ENCODE results near the gene KIF21B.

The KIF21B gene

GRCh38 chr1:201022820-201023516, 546 bp downstream of the KIF21B start:
- TF ChIP-seq EZH2 (IDR thresholded peaks at IDR 0.05; ENCODE audit: borderline replicate concordance, low read depth, low read length, severe bottlenecking) (no peak), CTCF (IDR thresholded peaks at IDR 0.05; ENCODE audit: borderline replicate concordance, extremely low read depth, low read length, poor library complexity, severe bottlenecking) (peak; percentile 17)
- Histone ChIP-seq H3K4me1 (ENCODE audit: insufficient read depth, low read length) (peaks cover 58% of the 10 kb centered on the region), H2AFZ (ENCODE audit: low read depth, low read length) (peak overlapping the region; percentile 38), H3K27me3 (ENCODE audit: insufficient read depth, low read length, poor library complexity) (no peaks in the 10 kb centered on the region), H3K79me2 (ENCODE audit: insufficient read depth, low read length) (peaks cover 48% of the 10 kb centered on the region), H3K4me2 (ENCODE audit: insufficient read depth, low read length) (peak overlapping the region; percentile 72), H3K9me3 (ENCODE audit: insufficient read depth, low read length, severe bottlenecking) (no peaks in the 10 kb centered on the region), H4K20me1 (ENCODE audit: insufficient read depth, low read length) (0 out of 2 replicates have a peak, but pooled peaks cover 4% of the 10 kb centered on the region), H3K9ac (ENCODE audit: low read depth, low read length) (peak overlapping the region; percentile 64), H3K27ac (ENCODE audit: low read length) (peak overlapping the region; percentile 90), H3K36me3 (ENCODE audit: insufficient read depth, low read length) (no peaks in the 10 kb centered on the region), H3K4me3 (ENCODE audit: low read depth in 1 of 2, low read length in 2 of 2) (peak overlapping the region; percentile 31 to 64; a peak in 3 of 4 replicates)
- DNase-seq (peak; percentile 48), ATAC-seq (ENCODE audit: insufficient read depth, low read depth) (no peak; the same call in 2 of the 3 replicates)

DNA sequence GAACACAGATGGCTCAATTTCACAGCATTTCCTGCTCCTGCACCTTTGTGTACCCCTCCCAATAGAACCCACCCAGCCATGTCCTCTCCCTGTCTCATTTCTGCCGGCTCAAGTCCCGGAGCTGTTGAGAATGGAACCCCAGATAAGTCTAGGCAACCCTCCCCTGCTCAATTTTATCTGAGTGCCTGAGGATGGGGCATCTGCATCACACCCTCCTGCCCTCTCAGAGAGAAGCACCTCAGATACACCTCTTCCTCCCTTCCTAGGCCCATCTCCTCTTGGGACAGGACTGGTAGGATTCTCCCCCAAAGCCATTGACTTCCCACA, 1.1 kb downstream of the KIF21B start:
- H3K9me3 ChIP-seq (ENCODE audit: insufficient read depth, low read length, severe bottlenecking): no peaks in the 10 kb centered on the region

GRCh38 chr1:201021630-201022492, 1.7 kb downstream of the KIF21B start:
- Histone ChIP-seq H3K36me3 (ENCODE audit: insufficient read depth, low read length) (no peaks in the 10 kb centered on the region), H3K9ac (ENCODE audit: low read depth, low read length) (peak overlapping the region; percentile 64), H4K20me1 (ENCODE audit: insufficient read depth, low read length) (peaks cover 14% of the 10 kb centered on the region), H3K4me3 (ENCODE audit: low read depth in 1 of 2, low read length in 2 of 2) (peak overlapping the region; percentile 31 to 64; a peak in 3 of 4 replicates), H3K79me2 (ENCODE audit: insufficient read depth, low read length) (peaks cover 59% of the 10 kb centered on the region), H3K27me3 (ENCODE audit: insufficient read depth, low read length, poor library complexity) (no peaks in the 10 kb centered on the region), H3K4me2 (ENCODE audit: insufficient read depth, low read length) (peak overlapping the region; percentile 72), H3K27ac (ENCODE audit: low read length) (peak overlapping the region; percentile 90), H3K4me1 (ENCODE audit: insufficient read depth, low read length) (peaks cover 69% of the 10 kb centered on the region), H3K9me3 (ENCODE audit: insufficient read depth, low read length, severe bottlenecking) (no peaks in the 10 kb centered on the region), H2AFZ (ENCODE audit: low read depth, low read length) (0 out of 2 replicates have a peak overlapping the region, but pooled peaks have one; percentile 38)
- DNase-seq (peak; percentile 84), ATAC-seq (ENCODE audit: insufficient read depth, low read depth) (peak; percentile 55)
- TF ChIP-seq EZH2 (IDR thresholded peaks at IDR 0.05; ENCODE audit: borderline replicate concordance, low read depth, low read length, severe bottlenecking): no peak
- no peak for TF ChIP-seq CTCF (IDR thresholded peaks at IDR 0.05; ENCODE audit: borderline replicate concordance, extremely low read depth, low read length, poor library complexity, severe bottlenecking)

More for the DNA sequence above, 1.1 kb downstream of the KIF21B start:
- Histone ChIP-seq H2AFZ (ENCODE audit: low read depth, low read length) (peak overlapping the region; percentile 38), H3K27me3 (ENCODE audit: insufficient read depth, low read length, poor library complexity) (no peaks in the 10 kb centered on the region), H3K9ac (ENCODE audit: low read depth, low read length) (peak overlapping the region; percentile 64), H3K79me2 (ENCODE audit: insufficient read depth, low read length) (peaks cover 53% of the 10 kb centered on the region), H3K4me1 (ENCODE audit: insufficient read depth, low read length) (peaks cover 63% of the 10 kb centered on the region), H3K36me3 (ENCODE audit: insufficient read depth, low read length) (no peaks in the 10 kb centered on the region), H3K27ac (ENCODE audit: low read length) (peak overlapping the region; percentile 90), H4K20me1 (ENCODE audit: insufficient read depth, low read length) (peaks cover 8% of the 10 kb centered on the region; the same call in 1 of the 2 replicates), H3K4me3 (ENCODE audit: low read depth in 1 of 2, low read length in 2 of 2) (peak overlapping the region; percentile 31 to 64; a peak in 3 of 4 replicates), H3K4me2 (ENCODE audit: insufficient read depth, low read length) (peak overlapping the region; percentile 72)
- no peak for DNase-seq
- TF ChIP-seq EZH2 (IDR thresholded peaks at IDR 0.05; ENCODE audit: borderline replicate concordance, low read depth, low read length, severe bottlenecking) (no peak), CTCF (IDR thresholded peaks at IDR 0.05; ENCODE audit: borderline replicate concordance, extremely low read depth, low read length, poor library complexity, severe bottlenecking) (no peak)
- ATAC-seq (ENCODE audit: insufficient read depth, low read depth): no peak

Data from DND-41 (cell line).